ENCODE data around the gene REV1. TPM values are rescaled to one million over a fixed set of nuclear protein-coding genes. Genes with fewer than 3 reads are reported as not detected.
"Not testable (repeated sequence)": the region's sequence is repeated elsewhere in the genome, so short reads cannot be mapped to it uniquely, and the experiment has no call there.

The REV1 gene
- total and polyA plus RNA-seq, 2 donors, result 23.9 to 27.1 TPM

- WGBS, result 97% methylated on average over 7 of the region's 7 CpGs
- no peak overlapping the region for H3K27ac ChIP-seq (ENCODE audit: low read depth in 1 of 2, low read length in 1 of 2)
- no peak for DNase-seq (ENCODE audit: low read depth in 6 of 9, low spot score in 9 of 9)
- H3K4me1 ChIP-seq (ENCODE audit: control insufficient read depth in 2 of 2, insufficient read depth in 2 of 2, low read length in 2 of 2), result no peaks in the 10 kb centered on the region
- H3K9me3 ChIP-seq (ENCODE audit: control insufficient read depth in 2 of 2, insufficient read depth in 1 of 2, low read length in 1 of 2), result peaks cover 0 to 3% of the 10 kb centered on the region in 2 donors
- H3K36me3 ChIP-seq (ENCODE audit: control insufficient read depth in 2 of 2, insufficient read depth in 2 of 2, low read length in 1 of 2), result peaks cover 15 to 65% of the 10 kb centered on the region in 2 donors
- H3K4me3 ChIP-seq (ENCODE audit: low read length in 2 of 2), result no peak overlapping the region
- H3K27me3 ChIP-seq (ENCODE audit: control insufficient read depth in 2 of 2, insufficient read depth in 1 of 2, low read length in 1 of 2), result no peaks in the 10 kb centered on the region
These were observed 113.5 kb downstream of the REV1 start for GRCh38 chr2:99376254-99376864.

GRCh38 chr2:99374747-99375146 lies 115.1 kb downstream of the REV1 start:
- H3K4me3 ChIP-seq (ENCODE audit: low read length in 2 of 2), result no peak overlapping the region
- no peaks in the 10 kb centered on the region for H3K4me1 ChIP-seq (ENCODE audit: control insufficient read depth in 2 of 2, insufficient read depth in 2 of 2, low read length in 2 of 2)
- H3K27ac ChIP-seq (ENCODE audit: low read depth in 1 of 2, low read length in 1 of 2), result no peak overlapping the region
- H3K27me3 ChIP-seq (ENCODE audit: control insufficient read depth in 2 of 2, insufficient read depth in 1 of 2, low read length in 1 of 2), result no peaks in the 10 kb centered on the region
- peaks cover 13 to 63% of the 10 kb centered on the region in 2 donors for H3K36me3 ChIP-seq (ENCODE audit: control insufficient read depth in 2 of 2, insufficient read depth in 2 of 2, low read length in 1 of 2)
- DNase-seq (ENCODE audit: low read depth in 6 of 9, low spot score in 9 of 9), result no peak
- peaks cover 0 to 3% of the 10 kb centered on the region in 2 donors for H3K9me3 ChIP-seq (ENCODE audit: control insufficient read depth in 2 of 2, insufficient read depth in 1 of 2, low read length in 1 of 2)

GRCh38 chr2:99373144-99373543 lies 116.7 kb downstream of the REV1 start:
- WGBS, result 98% methylated on average over 4 of the region's 4 CpGs
- no peaks in the 10 kb centered on the region for H3K4me1 ChIP-seq (ENCODE audit: control insufficient read depth in 2 of 2, insufficient read depth in 2 of 2, low read length in 2 of 2)
- H3K27ac ChIP-seq (ENCODE audit: low read depth in 1 of 2, low read length in 1 of 2), result no peak overlapping the region
- H3K27me3 ChIP-seq (ENCODE audit: control insufficient read depth in 2 of 2, insufficient read depth in 1 of 2, low read length in 1 of 2), result no peaks in the 10 kb centered on the region
- H3K9me3 ChIP-seq (ENCODE audit: control insufficient read depth in 2 of 2, insufficient read depth in 1 of 2, low read length in 1 of 2), result peaks cover 0 to 3% of the 10 kb centered on the region in 2 donors
- peaks cover 10 to 71% of the 10 kb centered on the region in 2 donors for H3K36me3 ChIP-seq (ENCODE audit: control insufficient read depth in 2 of 2, insufficient read depth in 2 of 2, low read length in 1 of 2)
- DNase-seq (ENCODE audit: low read depth in 6 of 9, low spot score in 9 of 9), result no peak
- H3K4me3 ChIP-seq (ENCODE audit: low read length in 2 of 2), result no peak overlapping the region

GRCh38 chr2:99368854-99369253 lies 121.0 kb downstream of the REV1 start:
- H3K27me3 ChIP-seq (ENCODE audit: control insufficient read depth in 2 of 2, insufficient read depth in 1 of 2, low read length in 1 of 2); H3K27ac ChIP-seq (ENCODE audit: low read depth in 1 of 2, low read length in 1 of 2); H3K9me3 ChIP-seq (ENCODE audit: control insufficient read depth in 2 of 2, insufficient read depth in 1 of 2, low read length in 1 of 2); H3K4me1 ChIP-seq (ENCODE audit: control insufficient read depth in 2 of 2, insufficient read depth in 2 of 2, low read length in 2 of 2); H3K4me3 ChIP-seq (ENCODE audit: low read length in 2 of 2); DNase-seq (ENCODE audit: low read depth in 6 of 9, low spot score in 9 of 9): not testable (repeated sequence)
- WGBS, result 98% methylated on average over 5 of the region's 5 CpGs
- peaks cover 14 to 73% of the 10 kb centered on the region in 2 donors for H3K36me3 ChIP-seq (ENCODE audit: control insufficient read depth in 2 of 2, insufficient read depth in 2 of 2, low read length in 1 of 2)

- no peak overlapping the region for H3K4me3 ChIP-seq (ENCODE audit: low read length in 2 of 2)
- no peaks in the 10 kb centered on the region for H3K27me3 ChIP-seq (ENCODE audit: control insufficient read depth in 2 of 2, insufficient read depth in 1 of 2, low read length in 1 of 2)
- no peaks in the 10 kb centered on the region for H3K4me1 ChIP-seq (ENCODE audit: control insufficient read depth in 2 of 2, insufficient read depth in 2 of 2, low read length in 2 of 2)
- no peak overlapping the region for H3K27ac ChIP-seq (ENCODE audit: low read depth in 1 of 2, low read length in 1 of 2)
- no peaks in the 10 kb centered on the region for H3K9me3 ChIP-seq (ENCODE audit: control insufficient read depth in 2 of 2, insufficient read depth in 1 of 2, low read length in 1 of 2)
- WGBS, result 46% methylated on average over 2 of the region's 2 CpGs
- peaks cover 21 to 66% of the 10 kb centered on the region in 2 donors for H3K36me3 ChIP-seq (ENCODE audit: control insufficient read depth in 2 of 2, insufficient read depth in 2 of 2, low read length in 1 of 2)
- no peak for DNase-seq (ENCODE audit: low read depth in 6 of 9, low spot score in 9 of 9)
These were observed 124.2 kb downstream of the REV1 start for GRCh38 chr2:99365661-99366060.

- H3K27me3 ChIP-seq (ENCODE audit: control insufficient read depth in 2 of 2, insufficient read depth in 1 of 2, low read length in 1 of 2), result no peaks in the 10 kb centered on the region
- H3K4me1 ChIP-seq (ENCODE audit: control insufficient read depth in 2 of 2, insufficient read depth in 2 of 2, low read length in 2 of 2), result no peaks in the 10 kb centered on the region
- H3K9me3 ChIP-seq (ENCODE audit: control insufficient read depth in 2 of 2, insufficient read depth in 1 of 2, low read length in 1 of 2), result no peaks in the 10 kb centered on the region
- H3K36me3 ChIP-seq (ENCODE audit: control insufficient read depth in 2 of 2, insufficient read depth in 2 of 2, low read length in 1 of 2), result peaks cover 4 to 5% of the 10 kb centered on the region in 2 donors
- no peak overlapping the region for H3K27ac ChIP-seq (ENCODE audit: low read depth in 1 of 2, low read length in 1 of 2)
- H3K4me3 ChIP-seq (ENCODE audit: low read length in 2 of 2), result no peak overlapping the region
- DNase-seq (ENCODE audit: low read depth in 6 of 9, low spot score in 9 of 9), result no peak
These were observed 133.0 kb downstream of the REV1 start for GRCh38 chr2:99356853-99357252.

- DNase-seq (ENCODE audit: low read depth in 6 of 9, low spot score in 9 of 9); H3K27me3 ChIP-seq (ENCODE audit: control insufficient read depth in 2 of 2, insufficient read depth in 1 of 2, low read length in 1 of 2); H3K9me3 ChIP-seq (ENCODE audit: control insufficient read depth in 2 of 2, insufficient read depth in 1 of 2, low read length in 1 of 2); H3K36me3 ChIP-seq (ENCODE audit: control insufficient read depth in 2 of 2, insufficient read depth in 2 of 2, low read length in 1 of 2); H3K4me1 ChIP-seq (ENCODE audit: control insufficient read depth in 2 of 2, insufficient read depth in 2 of 2, low read length in 2 of 2); H3K4me3 ChIP-seq (ENCODE audit: low read length in 2 of 2); H3K27ac ChIP-seq (ENCODE audit: low read depth in 1 of 2, low read length in 1 of 2): not testable (repeated sequence)
- 97% methylated on average over 8 of the region's 8 CpGs for WGBS
These were observed 135.0 kb downstream of the REV1 start for GRCh38 chr2:99354825-99355224.

GRCh38 chr2:99354070-99354469 lies 135.7 kb downstream of the REV1 start:
- no peaks in the 10 kb centered on the region for H3K27me3 ChIP-seq (ENCODE audit: control insufficient read depth in 2 of 2, insufficient read depth in 1 of 2, low read length in 1 of 2)
- DNase-seq (ENCODE audit: low read depth in 6 of 9, low spot score in 9 of 9), result no peak
- no peaks in the 10 kb centered on the region for H3K9me3 ChIP-seq (ENCODE audit: control insufficient read depth in 2 of 2, insufficient read depth in 1 of 2, low read length in 1 of 2)
- no peaks in the 10 kb centered on the region for H3K4me1 ChIP-seq (ENCODE audit: control insufficient read depth in 2 of 2, insufficient read depth in 2 of 2, low read length in 2 of 2)
- WGBS, result 97% methylated on average over 1 of the region's 1 CpG
- peaks cover 0 to 5% of the 10 kb centered on the region in 2 donors for H3K36me3 ChIP-seq (ENCODE audit: control insufficient read depth in 2 of 2, insufficient read depth in 2 of 2, low read length in 1 of 2)
- H3K4me3 ChIP-seq (ENCODE audit: low read length in 2 of 2), result no peak overlapping the region
- H3K27ac ChIP-seq (ENCODE audit: low read depth in 1 of 2, low read length in 1 of 2), result no peak overlapping the region
